Measurements from ENCODE around the gene TRIM17. TPM values are rescaled to one million over a fixed set of nuclear protein-coding genes. Genes with fewer than 3 reads are reported as not detected.

The TRIM17 gene
- total RNA-seq, 1 donor from 2014 or later, result 1.5 TPM

DNA sequence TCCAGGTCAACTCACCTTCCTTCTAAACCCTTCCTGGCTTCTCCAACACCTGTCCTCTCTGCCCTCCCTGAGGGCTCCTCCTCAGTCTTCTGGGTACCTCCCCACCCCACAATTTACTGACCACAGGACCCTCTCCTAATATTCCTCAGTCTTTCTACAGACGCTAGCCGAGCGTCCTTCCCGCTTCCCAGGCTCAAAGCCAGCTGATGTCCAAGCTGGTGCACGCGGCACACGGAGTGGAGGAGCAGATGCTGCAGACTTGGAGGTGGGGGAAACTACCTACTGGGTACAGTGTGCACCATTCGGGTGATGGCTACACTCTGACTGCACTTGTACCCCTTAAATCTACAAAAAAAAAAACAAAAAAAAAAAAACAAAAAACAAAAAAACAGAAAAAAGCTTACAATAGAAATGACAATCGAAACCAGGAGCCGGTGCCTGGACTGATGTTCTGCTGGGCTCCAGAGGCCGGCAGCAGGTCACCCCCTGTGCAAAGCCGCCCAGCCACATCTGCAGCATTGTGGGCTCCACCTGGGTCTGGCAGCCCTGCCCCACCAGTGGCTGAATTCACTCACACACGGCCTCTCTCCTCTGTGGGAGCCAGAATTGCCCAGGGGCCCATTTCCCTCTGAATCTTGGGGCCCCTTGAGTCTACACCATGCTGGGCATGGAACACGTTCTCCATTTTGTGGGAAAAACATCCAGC lies 17.0 kb downstream of the TRIM17 start:
- peaks cover 75% of the 10 kb centered on the region for H4K20me1 ChIP-seq (ENCODE audit: insufficient read depth, low read length)
- peaks cover 47% of the 10 kb centered on the region for H3K79me2 ChIP-seq (ENCODE audit: insufficient read depth, low read length)
- peaks cover 4% of the 10 kb centered on the region for H3K4me1 ChIP-seq (ENCODE audit: insufficient read depth, low read length)
- Mint-ChIP-seq H3K27ac (ENCODE audit: unreplicated experiment) (no peak overlapping the region), H3K36me3 (ENCODE audit: low read depth, unreplicated experiment) (peaks cover 20% of the 10 kb centered on the region), H3K9me3 (ENCODE audit: unreplicated experiment) (no peaks in the 10 kb centered on the region), H3K27me3 (ENCODE audit: low read depth, unreplicated experiment) (no peaks in the 10 kb centered on the region), H3K4me1 (ENCODE audit: low read depth, unreplicated experiment) (peaks cover 6% of the 10 kb centered on the region), H3K4me3 (ENCODE audit: unreplicated experiment) (no peak overlapping the region)
- H3K27ac ChIP-seq (ENCODE audit: low read depth, low read length), result no peak overlapping the region
- DNase-seq (ENCODE audit: low read depth) (no peak), FAIRE-seq (no peak)
- peaks cover 8% of the 10 kb centered on the region for H3K36me3 ChIP-seq (ENCODE audit: insufficient read depth, low read length)
- TF ChIP-seq EZH2 (IDR thresholded peaks at IDR 0.05; ENCODE audit: insufficient read depth, low read length), result no peak
- no peaks in the 10 kb centered on the region for H3K9me3 ChIP-seq (ENCODE audit: insufficient read depth, low read depth, low read length)
- H2AFZ ChIP-seq (ENCODE audit: low read depth, low read length), result no peak overlapping the region
- H3K9ac ChIP-seq (ENCODE audit: low read length), result no peak overlapping the region
- no peak overlapping the region for H3K4me2 ChIP-seq (ENCODE audit: low read length)
- no peak overlapping the region for H3K4me3 ChIP-seq (ENCODE audit: insufficient read depth, low read depth, low read length)
- no peaks in the 10 kb centered on the region for H3K27me3 ChIP-seq (ENCODE audit: insufficient read depth, low read length)

DNA sequence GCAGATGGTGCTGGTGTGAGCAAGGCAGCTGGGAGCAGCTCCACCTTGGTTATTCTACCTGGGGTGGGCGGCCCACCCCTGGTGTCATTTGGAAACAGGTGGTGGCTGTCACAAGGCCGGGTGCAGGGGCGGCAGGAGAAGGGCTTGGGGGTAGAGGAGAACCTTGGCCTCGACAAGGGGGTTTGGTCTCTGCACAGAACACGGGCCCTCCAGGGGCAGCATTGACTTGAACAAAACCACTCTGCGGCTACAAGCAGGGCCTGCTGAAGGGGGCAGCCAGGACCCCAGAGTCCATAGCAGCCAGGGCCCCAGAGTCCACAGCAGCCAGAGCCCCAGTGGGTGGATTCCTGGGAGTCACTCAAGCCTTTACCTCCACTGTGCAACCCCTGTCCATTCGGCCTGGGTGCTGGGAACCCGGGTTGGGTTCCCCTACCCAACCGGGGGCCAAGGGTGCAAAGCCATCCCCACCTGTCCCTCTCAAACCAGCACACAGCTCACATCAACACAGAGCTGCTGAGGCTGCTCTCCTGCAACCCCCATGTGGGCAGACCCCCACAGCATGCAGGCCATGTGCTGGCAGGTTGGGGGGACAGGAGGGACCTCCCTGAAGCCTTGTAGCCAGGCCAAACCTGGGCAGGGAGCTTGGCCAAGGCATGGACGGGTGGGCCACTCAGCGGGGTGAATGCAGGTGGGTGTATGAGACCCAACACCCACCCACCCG lies 17.8 kb downstream of the TRIM17 start:
- Mint-ChIP-seq H3K36me3 (ENCODE audit: low read depth, unreplicated experiment) (peaks cover 20% of the 10 kb centered on the region), H3K9me3 (ENCODE audit: unreplicated experiment) (no peaks in the 10 kb centered on the region), H3K4me1 (ENCODE audit: low read depth, unreplicated experiment) (peaks cover 3% of the 10 kb centered on the region), H3K27me3 (ENCODE audit: low read depth, unreplicated experiment) (no peaks in the 10 kb centered on the region), H3K4me3 (ENCODE audit: unreplicated experiment) (no peak overlapping the region), H3K27ac (ENCODE audit: unreplicated experiment) (no peak overlapping the region)
- Histone ChIP-seq H3K4me1 (ENCODE audit: insufficient read depth, low read length) (peaks cover 4% of the 10 kb centered on the region), H3K27ac (ENCODE audit: low read depth, low read length) (no peak overlapping the region), H3K27me3 (ENCODE audit: insufficient read depth, low read length) (no peaks in the 10 kb centered on the region), H3K79me2 (ENCODE audit: insufficient read depth, low read length) (peaks cover 39% of the 10 kb centered on the region), H3K4me3 (ENCODE audit: insufficient read depth, low read depth, low read length) (no peak overlapping the region), H3K36me3 (ENCODE audit: insufficient read depth, low read length) (peaks cover 8% of the 10 kb centered on the region), H3K4me2 (ENCODE audit: low read length) (no peak overlapping the region), H4K20me1 (ENCODE audit: insufficient read depth, low read length) (peaks cover 71% of the 10 kb centered on the region), H2AFZ (ENCODE audit: low read depth, low read length) (no peak overlapping the region), H3K9ac (ENCODE audit: low read length) (no peak overlapping the region), H3K9me3 (ENCODE audit: insufficient read depth, low read depth, low read length) (no peaks in the 10 kb centered on the region)
- TF ChIP-seq EZH2 (IDR thresholded peaks at IDR 0.05; ENCODE audit: insufficient read depth, low read length), result no peak
- TF ChIP-seq, protein P1, sequence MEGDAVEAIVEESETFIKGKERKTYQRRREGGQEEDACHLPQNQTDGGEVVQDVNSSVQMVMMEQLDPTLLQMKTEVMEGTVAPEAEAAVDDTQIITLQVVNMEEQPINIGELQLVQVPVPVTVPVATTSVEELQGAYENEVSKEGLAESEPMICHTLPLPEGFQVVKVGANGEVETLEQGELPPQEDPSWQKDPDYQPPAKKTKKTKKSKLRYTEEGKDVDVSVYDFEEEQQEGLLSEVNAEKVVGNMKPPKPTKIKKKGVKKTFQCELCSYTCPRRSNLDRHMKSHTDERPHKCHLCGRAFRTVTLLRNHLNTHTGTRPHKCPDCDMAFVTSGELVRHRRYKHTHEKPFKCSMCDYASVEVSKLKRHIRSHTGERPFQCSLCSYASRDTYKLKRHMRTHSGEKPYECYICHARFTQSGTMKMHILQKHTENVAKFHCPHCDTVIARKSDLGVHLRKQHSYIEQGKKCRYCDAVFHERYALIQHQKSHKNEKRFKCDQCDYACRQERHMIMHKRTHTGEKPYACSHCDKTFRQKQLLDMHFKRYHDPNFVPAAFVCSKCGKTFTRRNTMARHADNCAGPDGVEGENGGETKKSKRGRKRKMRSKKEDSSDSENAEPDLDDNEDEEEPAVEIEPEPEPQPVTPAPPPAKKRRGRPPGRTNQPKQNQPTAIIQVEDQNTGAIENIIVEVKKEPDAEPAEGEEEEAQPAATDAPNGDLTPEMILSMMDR (IDR thresholded peaks at IDR 0.05; ENCODE audit: insufficient read depth, low read depth, low read length), result no peak
- DNase-seq (ENCODE audit: low read depth), result no peak
- no peak for FAIRE-seq

GRCh38 chr1:228397966-228398365 lies 18.7 kb downstream of the TRIM17 start:
- H3K36me3 Mint-ChIP-seq (ENCODE audit: low read depth, unreplicated experiment), result peaks cover 20% of the 10 kb centered on the region
- FAIRE-seq, result no peak
- Histone ChIP-seq H3K4me1 (ENCODE audit: insufficient read depth, low read length) (peaks cover 14% of the 10 kb centered on the region), H2AFZ (ENCODE audit: low read depth, low read length) (no peak overlapping the region), H3K4me2 (ENCODE audit: low read length) (no peak overlapping the region), H3K9me3 (ENCODE audit: insufficient read depth, low read depth, low read length) (no peaks in the 10 kb centered on the region), H3K36me3 (ENCODE audit: insufficient read depth, low read length) (peaks cover 8% of the 10 kb centered on the region), H3K4me3 (ENCODE audit: insufficient read depth, low read depth, low read length) (no peak overlapping the region), H3K27ac (ENCODE audit: low read depth, low read length) (no peak overlapping the region), H3K9ac (ENCODE audit: low read length) (no peak overlapping the region), H3K27me3 (ENCODE audit: insufficient read depth, low read length) (no peaks in the 10 kb centered on the region), H3K79me2 (ENCODE audit: insufficient read depth, low read length) (peaks cover 30% of the 10 kb centered on the region), H4K20me1 (ENCODE audit: insufficient read depth, low read length) (peaks cover 68% of the 10 kb centered on the region)
- no peak overlapping the region for H3K27ac Mint-ChIP-seq (ENCODE audit: unreplicated experiment)
- H3K9me3 Mint-ChIP-seq (ENCODE audit: unreplicated experiment), result no peaks in the 10 kb centered on the region
- DNase-seq (ENCODE audit: low read depth), result no peak
- TF ChIP-seq EZH2 (IDR thresholded peaks at IDR 0.05; ENCODE audit: insufficient read depth, low read length), result no peak
- TF ChIP-seq, protein P1 (IDR thresholded peaks at IDR 0.05; ENCODE audit: insufficient read depth, low read depth, low read length), result no peak
- no peaks in the 10 kb centered on the region for H3K4me1 Mint-ChIP-seq (ENCODE audit: low read depth, unreplicated experiment)
- no peaks in the 10 kb centered on the region for H3K27me3 Mint-ChIP-seq (ENCODE audit: low read depth, unreplicated experiment)
- H3K4me3 Mint-ChIP-seq (ENCODE audit: unreplicated experiment), result no peak overlapping the region

Data from astrocyte (in vitro differentiated cells and primary cell).